UCSD-AML1 (cell line): ENCODE results near the gene UBE4A.

Experiments
- DNase-seq: peaks from one replicate; lab custom pipeline; 2025; ENCODE audit not compliant: unreplicated experiment; lab: John Stamatoyannopoulos, UW

UBE4A gene

GRCh38 chr11:118341815-118342489, 17.4 kb upstream of the UBE4A start:
- no peak for DNase-seq

DNA sequence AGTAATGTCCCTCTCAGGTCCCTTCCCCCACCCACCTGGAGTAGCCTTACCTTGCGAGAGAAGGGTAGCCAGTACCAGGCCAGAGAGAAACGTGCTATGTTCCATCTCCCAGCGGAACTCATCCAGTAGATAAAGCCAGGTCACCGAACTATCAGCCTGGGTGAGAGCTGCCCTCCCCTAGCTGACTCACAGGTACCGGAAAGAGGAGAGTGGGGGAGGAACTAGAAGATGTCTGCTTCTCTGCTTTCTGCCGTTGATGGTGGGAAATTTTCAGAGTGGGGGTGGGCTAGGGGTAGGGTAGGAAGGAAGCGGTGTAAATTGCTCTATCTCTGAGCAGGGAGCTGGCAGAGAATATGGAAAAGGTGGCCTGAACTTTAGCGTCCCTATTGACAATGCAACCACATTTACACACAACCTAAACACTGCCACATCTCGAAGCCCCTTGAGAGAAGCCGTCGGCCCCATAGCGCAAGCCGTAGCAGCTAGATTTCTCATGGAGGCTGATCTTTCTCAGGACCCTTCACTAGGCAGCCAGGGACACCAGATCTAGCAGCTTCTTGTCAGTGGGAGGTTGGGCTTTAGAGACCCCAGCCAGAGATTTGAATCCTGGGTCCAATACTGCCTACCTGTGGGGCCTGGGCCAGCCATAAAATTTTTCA, 16.8 kb upstream of the UBE4A start, which contains the start of gene CD3D:
CD3D (minus strand) TSS at position 203 of the 659 bp plus-strand sequence; CDS start at position 105, 98 bp downstream.
- no peak for DNase-seq

- DNase-seq, result no peak
Measured at GRCh38 chr11:118343248-118343647, 16.2 kb upstream of the UBE4A start.

DNA sequence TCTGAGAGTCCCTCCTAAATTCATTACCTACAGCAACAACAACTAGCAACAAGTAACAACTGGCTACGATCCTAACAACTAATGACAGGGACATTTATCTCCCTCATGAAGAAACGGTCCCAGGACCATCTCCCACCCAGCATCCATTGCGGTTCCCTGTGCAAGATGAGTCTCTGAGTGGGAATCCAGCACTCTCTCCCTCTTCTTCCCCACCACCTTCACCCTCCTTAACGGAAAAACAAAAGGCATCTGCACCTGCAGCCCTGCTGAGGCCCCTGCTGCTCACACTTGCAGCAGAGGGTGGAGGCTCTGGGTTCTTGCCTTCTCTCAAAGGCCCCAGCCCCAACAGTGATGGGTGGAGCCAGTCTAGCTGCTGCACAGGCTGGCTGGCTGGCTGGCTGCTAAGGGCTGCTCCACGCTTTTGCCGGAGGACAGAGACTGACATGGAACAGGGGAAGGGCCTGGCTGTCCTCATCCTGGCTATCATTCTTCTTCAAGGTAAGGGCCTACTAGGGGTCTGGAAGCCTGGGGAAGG, 15.4 kb upstream of the UBE4A start, which contains the start of gene CD3G:
CD3G (plus strand) TSS at position 364 of the 535 bp plus-strand sequence; CDS start at position 444, 80 bp downstream.
- DNase-seq, result no peak

- no peak for DNase-seq
Measured at GRCh38 chr11:118349475-118349874, 9.9 kb upstream of the UBE4A start.

DNA sequence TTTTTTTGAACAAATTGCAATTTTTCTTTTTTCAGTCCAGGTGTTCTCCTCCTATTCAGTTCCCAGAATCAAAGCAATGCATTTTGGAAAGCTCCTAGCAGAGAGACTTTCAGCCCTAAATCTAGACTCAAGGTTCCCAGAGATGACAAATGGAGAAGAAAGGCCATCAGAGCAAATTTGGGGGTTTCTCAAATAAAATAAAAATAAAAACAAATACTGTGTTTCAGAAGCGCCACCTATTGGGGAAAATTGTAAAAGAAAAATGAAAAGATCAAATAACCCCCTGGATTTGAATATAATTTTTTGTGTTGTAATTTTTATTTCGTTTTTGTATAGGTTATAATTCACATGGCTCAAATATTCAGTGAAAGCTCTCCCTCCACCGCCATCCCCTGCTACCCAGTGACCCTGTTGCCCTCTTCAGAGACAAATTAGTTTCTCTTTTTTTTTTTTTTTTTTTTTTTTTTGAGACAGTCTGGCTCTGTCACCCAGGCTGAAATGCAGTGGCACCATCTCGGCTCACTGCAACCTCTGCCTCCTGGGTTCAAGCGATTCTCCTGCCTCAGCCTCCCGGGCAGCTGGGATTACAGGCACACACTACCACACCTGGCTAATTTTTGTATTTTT, 6.2 kb upstream of the UBE4A start:
- no peak for DNase-seq

- DNase-seq, result no peak
Measured at GRCh38 chr11:118358071-118358470, 1.3 kb upstream of the UBE4A start.

- no peak for DNase-seq
Measured at GRCh38 chr11:118364956-118365615, 5.7 kb downstream of the UBE4A start.

DNA sequence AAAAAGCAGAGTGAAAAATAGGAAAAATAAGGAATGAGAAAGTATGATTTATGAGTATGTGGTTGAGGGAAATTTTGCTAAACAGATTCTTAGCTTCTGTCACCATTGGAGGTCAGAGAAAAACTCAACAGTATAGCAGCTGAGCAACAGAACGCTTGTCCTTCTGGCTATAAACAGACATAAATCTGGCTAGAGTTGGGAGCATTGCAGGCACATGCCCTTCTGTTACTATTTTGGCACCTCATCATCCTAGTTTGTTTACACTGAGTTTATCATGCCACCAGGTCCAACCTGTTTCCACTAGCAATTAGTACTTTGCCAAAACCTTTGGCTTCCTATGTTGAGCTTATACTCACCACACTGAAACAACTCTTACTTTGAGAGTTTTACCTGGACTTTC, 6.9 kb downstream of the UBE4A start:
- DNase-seq, result no peak

DNA sequence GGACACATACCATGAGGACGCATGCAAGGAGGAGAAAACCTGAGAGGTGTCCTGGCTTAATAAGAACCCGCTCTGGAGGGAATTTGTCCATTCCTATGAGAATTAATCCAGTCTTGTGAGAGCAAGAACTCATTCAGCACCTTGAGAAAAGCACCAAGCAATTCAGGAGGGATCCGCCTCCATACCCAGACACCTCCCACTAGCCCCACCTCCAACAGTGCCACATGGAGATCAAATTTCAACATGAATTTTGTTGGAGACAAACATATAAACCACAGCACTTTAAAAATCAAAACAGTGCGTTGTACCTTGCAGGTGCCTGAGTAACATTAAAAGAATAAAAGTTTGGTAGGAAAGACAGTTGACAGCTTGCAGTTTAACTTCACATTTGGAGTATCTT, 11.4 kb downstream of the UBE4A start:
- no peak for DNase-seq

DNA sequence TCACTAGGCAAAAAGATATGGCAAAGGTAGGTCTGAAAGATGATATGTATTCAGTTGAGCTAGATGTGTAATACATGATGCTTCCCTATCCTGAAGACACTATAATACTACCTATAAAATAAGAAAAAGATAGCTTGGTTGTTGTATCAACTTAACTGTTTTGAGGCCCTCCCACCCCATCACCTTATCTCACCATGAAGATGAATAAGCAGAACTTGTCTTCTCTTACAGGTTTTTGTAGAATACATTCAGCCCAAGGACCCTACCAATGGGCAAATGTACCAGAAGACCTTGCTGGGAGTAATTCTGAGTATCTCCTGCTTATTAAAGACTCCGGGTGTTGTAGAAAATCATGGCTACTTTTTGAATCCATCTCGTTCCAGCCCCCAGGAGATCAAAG, 13.9 kb downstream of the UBE4A start:
- DNase-seq, result no peak

DNA sequence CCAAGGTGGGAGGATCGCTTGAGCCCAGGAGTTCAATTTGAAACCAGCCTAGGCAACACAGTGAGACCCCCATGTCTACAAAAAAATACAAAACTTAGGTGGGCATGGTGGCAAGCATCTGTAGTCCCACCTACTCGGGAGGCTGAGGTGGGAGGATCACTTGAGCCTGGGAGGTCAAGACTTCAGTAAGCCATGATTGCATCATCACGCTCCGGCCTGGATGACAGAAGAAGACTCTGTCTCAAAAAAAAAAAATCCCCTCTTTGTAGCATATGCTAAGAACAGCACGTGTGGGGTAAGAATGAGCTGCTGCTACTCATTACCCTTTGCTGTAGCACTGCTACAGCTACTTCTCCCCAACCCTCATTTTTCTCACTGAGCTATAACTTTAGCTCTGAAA, 14.5 kb downstream of the UBE4A start:
- no peak for DNase-seq

DNA sequence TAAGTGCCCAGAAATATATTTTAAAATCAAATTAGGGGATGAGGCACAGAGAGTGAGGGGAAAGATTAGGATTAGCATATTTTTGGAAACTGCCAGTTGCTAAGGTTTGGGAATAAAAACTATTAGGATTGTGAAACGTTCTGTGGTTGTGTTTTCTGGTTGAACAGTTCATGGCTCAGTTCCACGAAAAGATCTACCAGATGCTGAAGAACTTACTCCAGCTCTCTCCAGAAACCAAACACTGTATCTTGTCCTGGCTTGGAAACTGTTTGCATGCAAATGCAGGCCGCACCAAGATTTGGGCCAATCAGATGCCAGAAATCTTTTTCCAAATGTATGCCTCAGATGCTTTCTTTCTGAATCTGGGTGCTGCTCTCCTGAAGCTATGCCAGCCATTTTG, 15.3 kb downstream of the UBE4A start:
- DNase-seq, result no peak

DNA sequence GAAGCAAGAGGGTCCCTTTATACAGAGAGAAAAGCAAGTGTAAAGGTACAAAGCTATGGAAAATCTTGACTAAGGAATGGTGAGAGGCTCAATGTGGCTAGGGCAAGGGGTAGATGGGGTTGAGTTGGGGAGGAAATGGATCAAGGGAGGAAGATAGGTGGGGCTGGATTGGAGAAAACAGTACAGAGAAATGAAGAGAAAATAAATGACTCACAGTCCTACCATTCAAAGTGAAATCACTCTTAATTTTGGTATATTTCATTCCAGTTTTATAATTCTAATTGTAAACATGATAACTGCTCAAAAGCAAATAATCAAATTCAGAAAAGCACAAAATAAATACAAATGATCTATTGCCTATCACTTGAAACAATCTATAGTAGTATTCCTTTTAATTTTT, 16.6 kb downstream of the UBE4A start:
- DNase-seq, result no peak

DNA sequence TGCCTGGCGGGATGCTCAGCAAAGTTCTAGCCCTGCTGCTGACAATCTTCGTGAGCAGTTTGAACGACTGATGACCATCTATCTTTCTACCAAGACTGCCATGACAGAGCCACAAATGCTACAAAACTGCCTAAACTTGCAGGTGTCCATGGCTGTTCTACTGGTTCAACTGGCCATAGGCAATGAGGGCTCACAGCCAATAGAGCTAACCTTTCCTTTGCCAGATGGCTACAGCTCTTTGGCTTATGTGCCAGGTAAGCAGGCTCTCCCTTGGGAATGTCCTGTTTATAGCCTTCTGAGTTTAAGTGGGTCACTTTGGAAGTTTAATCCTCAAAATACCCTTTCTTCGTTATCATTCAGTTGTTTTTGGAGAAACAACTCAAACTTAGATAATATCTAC, 20.1 kb downstream of the UBE4A start:
- DNase-seq, result no peak

GRCh38 chr11:118380571-118380970, 21.2 kb downstream of the UBE4A start:
- no peak for DNase-seq

DNA sequence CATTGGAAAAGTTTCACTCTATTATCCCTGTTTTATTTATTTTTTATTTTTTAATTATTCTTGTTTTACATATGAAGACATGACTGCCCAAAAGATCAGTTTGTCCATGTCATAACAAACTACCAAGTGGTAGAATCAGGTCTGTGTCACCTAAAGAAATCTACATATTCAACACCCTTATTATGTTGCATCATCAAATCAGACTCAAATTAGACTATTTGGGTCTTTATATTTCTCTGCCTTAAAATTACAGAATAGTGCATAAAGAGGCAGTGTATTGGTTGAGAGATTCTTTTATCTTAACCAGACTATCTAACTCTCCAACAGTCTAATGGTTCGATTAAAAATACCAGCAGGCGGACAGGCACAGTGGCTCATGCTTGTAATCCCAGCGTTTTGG, 23.6 kb downstream of the UBE4A start:
- no peak for DNase-seq

DNA sequence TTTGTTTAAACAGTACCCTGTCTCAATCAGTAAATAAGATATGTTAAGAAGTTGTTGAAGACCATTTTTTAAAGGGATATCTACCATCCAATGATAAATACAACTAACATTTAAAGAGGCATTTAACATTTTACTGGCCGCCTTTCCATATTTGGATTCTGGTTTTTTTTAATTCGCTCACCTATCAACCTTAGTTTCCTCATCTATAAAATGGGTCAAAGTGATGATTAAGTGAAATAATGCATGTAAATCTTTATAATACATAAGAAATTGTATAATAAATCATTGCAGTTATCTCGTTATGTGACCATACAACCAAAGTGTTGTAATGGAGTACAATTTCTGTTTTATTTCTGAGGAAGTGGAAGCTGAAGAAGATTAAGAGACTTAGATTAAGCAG, 24.3 kb downstream of the UBE4A start:
- DNase-seq, result no peak

- no peak for DNase-seq
Measured at GRCh38 chr11:118396097-118396501, 36.7 kb downstream of the UBE4A start.

- DNase-seq, result no peak
Measured at GRCh38 chr11:118397448-118397847, 38.0 kb downstream of the UBE4A start.

- DNase-seq, result no peak
Measured at GRCh38 chr11:118398791-118399559, 39.6 kb downstream of the UBE4A start.
